RWPE2 (cell line): ENCODE results near the gene CLIC5.

Experiments
- ATAC-seq: fragments of 200-7000 bp; cut with Tn5 transposase; 3 replicates; pipeline ENCODE4 v1.9.1; 2021; ENCODE audit warnings: low read depth
- DNase-seq: peaks from one replicate; pipeline ENCODE4 v3.0.0-alpha.2; 2020; ENCODE audit warnings: low spot score
- H3K27ac ChIP-seq: fragments of 450-650 bp; 2 replicates; pipeline ENCODE4 v1.5.1; 2017; ENCODE audit warnings: mild to moderate bottlenecking; ENCODE audit not compliant: poor library complexity, severe bottlenecking
- H3K27me3 ChIP-seq: fragments of 250-450 bp; sonication (Bioruptor Pico); 2 replicates; pipeline ENCODE4 v1.5.1; 2021; ENCODE audit warnings: mild to moderate bottlenecking, moderate library complexity; ENCODE audit not compliant: insufficient read depth, poor library complexity, severe bottlenecking
- H3K36me3 ChIP-seq: fragments of 250-450 bp; sonication (Bioruptor Pico); 2 replicates; pipeline ENCODE4 v1.5.1; 2020; ENCODE audit warnings: low read depth, mild to moderate bottlenecking, moderate library complexity
- H3K4me1 ChIP-seq: fragments of 250-450 bp; sonication (Bioruptor Pico); 2 replicates; pipeline ENCODE4 v1.5.1; 2021; ENCODE audit warnings: mild to moderate bottlenecking, moderate library complexity; ENCODE audit not compliant: insufficient read depth, poor library complexity, severe bottlenecking
- H3K4me3 ChIP-seq: fragments of 250-450 bp; sonication (Bioruptor Pico); 2 replicates; pipeline ENCODE4 v1.5.1; 2021; ENCODE audit warnings: mild to moderate bottlenecking, moderate library complexity; ENCODE audit not compliant: severe bottlenecking
- H3K9me3 ChIP-seq: fragments of 250-450 bp; sonication (Bioruptor Pico); 2 replicates; pipeline ENCODE4 v1.5.1; 2021; ENCODE audit warnings: mild to moderate bottlenecking, moderate library complexity; ENCODE audit not compliant: severe bottlenecking
- CTCF ChIP-seq: fragments of 450-650 bp; IDR thresholded peaks from one replicate; pipeline ENCODE4 v1.5.1; 2017; ENCODE audit warnings: mild to moderate bottlenecking, moderate library complexity; ENCODE audit not compliant: poor library complexity, severe bottlenecking

Gene CLIC5

GRCh38 chr6:45851034-45851400 lies 164.6 kb downstream of the CLIC5 start:
- H3K27me3 ChIP-seq, result peaks cover 4% of the 10 kb centered on the region
- no peaks in the 10 kb centered on the region for H3K36me3 ChIP-seq
- TF ChIP-seq CTCF, result no peak
- H3K9me3 ChIP-seq, result no peaks in the 10 kb centered on the region
- no peak overlapping the region for H3K4me3 ChIP-seq
- DNase-seq (no peak), ATAC-seq (no peak)
- H3K4me1 ChIP-seq, result no peaks in the 10 kb centered on the region
- H3K27ac ChIP-seq, result no peak overlapping the region

GRCh38 chr6:45850378-45851033 lies 165.2 kb downstream of the CLIC5 start:
- no peak for TF ChIP-seq CTCF
- ATAC-seq (no peak), DNase-seq (no peak)
- no peak overlapping the region for H3K27ac ChIP-seq
- H3K9me3 ChIP-seq, result no peaks in the 10 kb centered on the region
- peaks cover 4% of the 10 kb centered on the region for H3K27me3 ChIP-seq
- H3K36me3 ChIP-seq, result no peaks in the 10 kb centered on the region
- no peak overlapping the region for H3K4me3 ChIP-seq
- H3K4me1 ChIP-seq, result peaks cover 5% of the 10 kb centered on the region

GRCh38 chr6:45845567-45845966 lies 170.1 kb downstream of the CLIC5 start:
- ATAC-seq (peak; percentile 50; the same call in 1 of the 3 replicates), DNase-seq (no peak)
- no peaks in the 10 kb centered on the region for H3K27me3 ChIP-seq
- H3K27ac ChIP-seq, result no peak overlapping the region
- H3K36me3 ChIP-seq, result no peaks in the 10 kb centered on the region
- H3K9me3 ChIP-seq, result no peaks in the 10 kb centered on the region
- peaks cover 8% of the 10 kb centered on the region for H3K4me1 ChIP-seq
- no peak overlapping the region for H3K4me3 ChIP-seq
- TF ChIP-seq CTCF, result no peak

- TF ChIP-seq CTCF, result no peak
- Histone ChIP-seq H3K9me3 (no peaks in the 10 kb centered on the region), H3K4me1 (peaks cover 8% of the 10 kb centered on the region), H3K27ac (no peak overlapping the region), H3K27me3 (no peaks in the 10 kb centered on the region), H3K4me3 (no peak overlapping the region), H3K36me3 (no peaks in the 10 kb centered on the region)
- DNase-seq (no peak), ATAC-seq (no peak)
Observed at GRCh38 chr6:45844986-45845385, 170.7 kb downstream of the CLIC5 start.

- no peaks in the 10 kb centered on the region for H3K36me3 ChIP-seq
- peaks cover 8% of the 10 kb centered on the region for H3K4me1 ChIP-seq
- no peaks in the 10 kb centered on the region for H3K9me3 ChIP-seq
- DNase-seq (no peak), ATAC-seq (no peak)
- H3K27me3 ChIP-seq, result no peaks in the 10 kb centered on the region
- TF ChIP-seq CTCF, result no peak
- no peak overlapping the region for H3K27ac ChIP-seq
- no peak overlapping the region for H3K4me3 ChIP-seq
Observed at GRCh38 chr6:45843848-45844521, 171.7 kb downstream of the CLIC5 start.
